PC-9 (cell line): Measurements from ENCODE around the gene PNLIPRP2. TPM values are rescaled to one million over a fixed set of nuclear protein-coding genes. Genes with fewer than 3 reads are reported as not detected.

Source experiments
- BruUV-seq: library from RNA; stranded (reverse); fragments of 400-500 nt; replicated peaks from 2 replicates; lab custom pipeline; 2021; lab: Mats Ljungman, UMichigan
- CTCF ChIA-PET: fragments of 300-600 bp; sonication (Branson Sonifier 250); formaldehyde crosslinking; loops from one replicate; lab custom pipeline; 2022; ENCODE audit warnings: antibody characterized with exemption; lab: Charles Lee
- POLR2A ChIA-PET: fragments of 300-600 bp; sonication (Branson Sonifier 250); formaldehyde crosslinking; loops from one replicate; lab custom pipeline; 2022; ENCODE audit warnings: antibody characterized with exemption; ENCODE audit not compliant: unreplicated experiment; lab: Charles Lee
- DNase-seq, 2 experiments: peaks; one replicate each; pipeline versions ENCODE4 v3.0.0 to v3.0.0-alpha.2; 2015 to 2022; ENCODE audit warnings: mixed read lengths in 1 of 2
- H2AFZ ChIP-seq: fragments of 200-600 bp; sonication (generic); 2 replicates; pipeline ENCODE4 v1.8.1; 2017; ENCODE audit warnings: antibody characterized with exemption
- H3F3A ChIP-seq: fragments of 200-600 bp; sonication (generic); 2 replicates; pipeline ENCODE4 v1.8.1; 2017; ENCODE audit warnings: antibody characterized with exemption, mild to moderate bottlenecking, low read depth; ENCODE audit not compliant: insufficient read depth
- H3K27ac ChIP-seq: fragments of 200-600 bp; sonication (generic); 2 replicates; pipeline ENCODE4 v1.6.1; 2016; ENCODE audit warnings: mixed run types
- H3K27me3 ChIP-seq: fragments of 200-600 bp; sonication (generic); 2 replicates; pipeline ENCODE4 v1.6.1; 2016; ENCODE audit warnings: low read depth, mixed run types; ENCODE audit not compliant: insufficient read depth
- H3K36me3 ChIP-seq: fragments of 200-600 bp; sonication (generic); 2 replicates; pipeline ENCODE4 v1.6.1; 2016; ENCODE audit warnings: low read depth, mixed run types
- H3K4me1 ChIP-seq: fragments of 200-600 bp; sonication (generic); replicated peaks from 2 replicates; pipeline ENCODE4 v1.6.1; 2016; ENCODE audit warnings: mixed run types; ENCODE audit not compliant: insufficient read depth
- H3K4me2 ChIP-seq: fragments of 200-600 bp; sonication (generic); 2 replicates; pipeline ENCODE4 v1.6.1; 2017; ENCODE audit warnings: mixed run types
- H3K4me3 ChIP-seq: fragments of 200-600 bp; sonication (generic); 2 replicates; pipeline ENCODE4 v1.6.1; 2016; ENCODE audit warnings: mixed run types
- H3K79me2 ChIP-seq: fragments of 200-600 bp; sonication (generic); 2 replicates; pipeline ENCODE4 v1.6.1; 2017; ENCODE audit warnings: low read depth, mixed run types
- H3K9me2 ChIP-seq: fragments of 200-600 bp; sonication (generic); 2 replicates; pipeline ENCODE4 v1.8.1; 2017; ENCODE audit warnings: mild to moderate bottlenecking; ENCODE audit not compliant: insufficient read depth
- H3K9me3 ChIP-seq: fragments of 200-600 bp; sonication (generic); 2 replicates; pipeline ENCODE4 v1.8.1; 2016; ENCODE audit warnings: low read depth; ENCODE audit not compliant: insufficient read depth
- H4K20me1 ChIP-seq: fragments of 200-600 bp; sonication (generic); 2 replicates; pipeline ENCODE4 v1.8.1; 2017; ENCODE audit not compliant: insufficient read depth
- CTCF ChIP-seq: fragments of 200-600 bp; sonication (generic); conservative IDR thresholded peaks from 2 replicates; pipeline ENCODE4 v1.6.1; 2017; ENCODE audit warnings: mixed run types, antibody characterized with exemption, mild to moderate bottlenecking, moderate library complexity
- EZH2 ChIP-seq: fragments of 200-600 bp; sonication (generic); IDR thresholded peaks from 2 replicates; pipeline ENCODE4 v1.8.0; 2017; ENCODE audit warnings: antibody characterized with exemption, low read depth
- intact Hi-C: fragments of 100-400 bp; cut with micrococcal nuclease; formaldehyde crosslinking; loops from one replicate; pipeline ENCODE4 v1.10.0; 2022; ENCODE audit not compliant: unreplicated experiment
- total RNA-seq: library from RNA; stranded (reverse); gene quantifications from 2 replicates; pipeline ENCODE4 v1.2.3, GENCODE V29; 2021

Gene PNLIPRP2
- total RNA-seq, 1 experiment from 2014 or later, result not detected

- CTCF ChIA-PET, result no interaction called here
- intact Hi-C loops, result no loop called here
Observed at GRCh38 chr10:116629340-116629739, 8.6 kb downstream of the PNLIPRP2 start.

GRCh38 chr10:116630020-116630419 lies 9.3 kb downstream of the PNLIPRP2 start:
- Histone ChIP-seq H3K4me1 (no peaks in the 10 kb centered on the region), H3K4me3 (no peak overlapping the region), H3K36me3 (no peaks in the 10 kb centered on the region), H3K9me3 (no peaks in the 10 kb centered on the region), H4K20me1 (no peaks in the 10 kb centered on the region), H3K9me2 (no peaks in the 10 kb centered on the region), H3K4me2 (no peak overlapping the region), H3K27ac (no peak overlapping the region), H3F3A (no peaks in the 10 kb centered on the region), H3K79me2 (no peaks in the 10 kb centered on the region), H2AFZ (no peak overlapping the region), H3K27me3 (peaks cover 34% of the 10 kb centered on the region)
- no peak for DNase-seq
- TF ChIP-seq CTCF (no peak), EZH2 (no peak)
- ChIA-PET POLR2A (no interaction called here), CTCF (no interaction called here)
- no TSS peak for BruUV-seq
- intact Hi-C loops, result no loop called here

More at GRCh38 chr10:116629340-116629739, 8.6 kb downstream of the PNLIPRP2 start:
- POLR2A ChIA-PET, result no interaction called here
- no peaks in the 10 kb centered on the region for H3K36me3 ChIP-seq
- H3K4me1 ChIP-seq, result no peaks in the 10 kb centered on the region
- H2AFZ ChIP-seq, result no peak overlapping the region
- H3K79me2 ChIP-seq, result no peaks in the 10 kb centered on the region
- H3K4me3 ChIP-seq, result no peak overlapping the region
- BruUV-seq, result no TSS peak
- H3F3A ChIP-seq, result no peaks in the 10 kb centered on the region
- no peaks in the 10 kb centered on the region for H3K9me3 ChIP-seq
- H3K9me2 ChIP-seq, result no peaks in the 10 kb centered on the region
- H3K4me2 ChIP-seq, result no peak overlapping the region
- TF ChIP-seq EZH2 (no peak), CTCF (no peak)
- no peak overlapping the region for H3K27ac ChIP-seq
- DNase-seq, result no peak
- peaks cover 40% of the 10 kb centered on the region for H3K27me3 ChIP-seq
- H4K20me1 ChIP-seq, result no peaks in the 10 kb centered on the region

- H3F3A ChIP-seq, result no peaks in the 10 kb centered on the region
- no peaks in the 10 kb centered on the region for H4K20me1 ChIP-seq
- no peak overlapping the region for H3K27ac ChIP-seq
- POLR2A ChIA-PET, result no interaction called here
- H3K79me2 ChIP-seq, result no peaks in the 10 kb centered on the region
- no peaks in the 10 kb centered on the region for H3K9me3 ChIP-seq
- TF ChIP-seq CTCF, result no peak
- TF ChIP-seq EZH2, result no peak
- CTCF ChIA-PET, result no interaction called here
- H3K27me3 ChIP-seq, result peaks cover 24% of the 10 kb centered on the region
- no peak overlapping the region for H3K4me2 ChIP-seq
- H3K4me3 ChIP-seq, result no peak overlapping the region
- no TSS peak for BruUV-seq
- no peaks in the 10 kb centered on the region for H3K36me3 ChIP-seq
- intact Hi-C loops, result no loop called here
- no peaks in the 10 kb centered on the region for H3K4me1 ChIP-seq
- no peak overlapping the region for H2AFZ ChIP-seq
- no peak for DNase-seq
- H3K9me2 ChIP-seq, result no peaks in the 10 kb centered on the region
Observed at GRCh38 chr10:116631871-116632295, 11.1 kb downstream of the PNLIPRP2 start.
